HG03432 (cell line): ENCODE measurements around the gene MSRB2.
"Not testable (repeated sequence)": the region's sequence is repeated elsewhere in the genome, so short reads cannot be mapped to it uniquely, and the experiment has no call there.

Experiments used
- ATAC-seq: cut with Tn5 transposase; IDR thresholded peaks from one replicate; pipeline ENCODE4 v1.9.1; 2021; ENCODE audit warnings: mild to moderate bottlenecking, moderate library complexity; ENCODE audit not compliant: unreplicated experiment

MSRB2 gene

GRCh38 chr10:23095404-23095965 is at the start of gene MSRB2:
MSRB2 (plus strand) TSS chr10:23095579; CDS start chr10:23095609, 30 bp downstream.
- peak; percentile 90 for ATAC-seq

DNA sequence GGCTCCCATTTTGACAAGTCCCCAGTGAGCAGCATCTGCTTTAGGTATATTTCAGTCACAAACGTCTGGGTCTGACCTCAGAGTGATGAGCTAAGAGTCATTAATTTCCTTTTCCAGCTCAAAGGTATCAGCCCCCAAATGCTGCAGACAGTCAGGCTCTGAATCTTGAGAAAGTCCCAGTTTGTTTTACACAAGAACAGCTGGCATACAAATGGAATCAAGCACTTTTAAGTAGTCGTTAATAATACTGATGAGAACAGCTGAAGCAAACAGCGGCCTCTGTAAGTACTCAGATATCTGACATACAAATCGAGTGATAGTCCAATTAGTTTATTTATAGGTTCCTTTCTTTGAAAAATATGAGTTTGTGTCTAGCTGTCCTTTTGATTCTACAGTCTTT is 49.4 kb upstream of the MSRB2 start:
- ATAC-seq = no peak

DNA sequence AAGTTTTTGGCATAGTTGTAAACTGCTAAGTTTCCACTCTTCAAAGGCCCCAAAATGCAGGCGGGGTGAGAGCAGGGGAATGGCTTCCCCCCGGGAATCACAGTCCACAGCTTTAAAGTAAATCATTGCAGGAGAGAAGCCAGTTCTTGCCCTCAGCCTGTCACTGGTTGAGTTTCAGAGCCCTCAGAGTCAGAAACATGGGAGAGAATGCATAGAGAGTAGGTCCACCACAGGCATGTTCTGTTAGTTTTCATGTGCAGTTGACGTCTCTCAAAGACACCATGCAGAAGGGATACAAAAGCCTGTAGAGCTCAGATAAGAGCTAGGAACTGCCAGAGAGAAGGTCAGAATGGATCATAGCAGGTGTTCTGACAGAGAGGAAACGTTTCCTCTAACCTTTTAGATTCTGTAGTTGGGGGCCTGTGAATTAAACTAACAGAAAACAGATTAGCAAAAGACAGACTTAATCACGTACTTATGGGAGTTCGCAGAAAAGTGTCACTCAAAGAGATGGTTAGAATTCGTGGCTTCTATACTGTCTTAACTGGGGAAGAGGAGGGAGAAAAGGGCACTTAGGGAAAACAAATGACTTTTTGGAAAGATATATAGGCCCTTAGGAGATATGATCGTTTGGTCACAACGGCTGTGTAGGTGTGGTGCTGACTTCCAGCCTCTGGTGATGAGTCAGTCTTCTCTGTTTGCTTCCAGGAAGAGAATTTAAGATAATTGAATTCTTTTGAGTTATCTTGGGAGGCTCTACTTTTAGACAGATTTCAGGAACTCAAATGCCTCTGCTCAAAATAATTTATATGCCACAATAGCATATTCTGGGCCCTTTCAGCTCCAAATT is 48.0 kb upstream of the MSRB2 start:
- no peak for ATAC-seq

DNA sequence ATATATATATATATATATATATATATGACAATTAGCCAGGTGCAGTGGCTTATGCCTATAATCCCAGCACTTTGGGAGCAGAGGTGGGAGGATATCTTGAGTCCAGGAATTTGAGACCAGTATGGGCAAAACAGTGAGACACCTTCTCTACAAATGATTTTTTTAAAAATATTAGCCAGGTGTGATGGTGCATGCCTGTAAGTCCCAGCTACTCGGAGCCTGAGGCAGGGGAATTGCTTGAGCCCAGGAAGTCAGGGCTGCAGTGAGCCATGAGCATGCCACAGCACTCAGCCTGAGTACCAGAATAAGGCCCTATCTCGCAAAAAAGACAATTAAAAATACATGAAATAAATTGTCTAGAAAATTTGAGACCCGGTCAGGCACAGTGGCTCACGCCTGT is 47.2 kb upstream of the MSRB2 start:
- ATAC-seq = no peak

- no peak for ATAC-seq
Measured at GRCh38 chr10:23051278-23051677, 44.1 kb upstream of the MSRB2 start.

DNA sequence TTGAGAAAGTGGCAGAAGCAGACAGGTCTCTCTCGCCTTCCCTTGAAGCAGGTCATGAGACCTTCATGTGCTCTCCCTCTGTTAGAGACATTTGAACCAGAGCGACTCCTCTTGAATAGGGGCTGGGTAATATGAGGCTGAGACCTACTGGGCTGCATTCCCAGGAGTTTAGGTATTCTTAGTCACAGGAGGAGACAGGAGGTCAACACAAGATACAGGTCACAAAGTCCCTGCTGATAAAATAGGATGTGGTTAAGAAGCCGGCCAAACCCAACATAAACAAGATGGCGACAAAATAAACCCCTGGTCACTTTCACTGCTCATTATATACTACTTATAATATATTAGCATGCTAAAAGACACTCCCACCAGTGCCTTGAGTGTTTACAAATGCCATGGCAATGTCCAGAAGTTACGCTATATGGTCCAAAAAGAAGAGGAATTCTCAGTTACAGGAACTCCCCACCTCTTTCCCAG is 43.5 kb upstream of the MSRB2 start:
- no peak for ATAC-seq

DNA sequence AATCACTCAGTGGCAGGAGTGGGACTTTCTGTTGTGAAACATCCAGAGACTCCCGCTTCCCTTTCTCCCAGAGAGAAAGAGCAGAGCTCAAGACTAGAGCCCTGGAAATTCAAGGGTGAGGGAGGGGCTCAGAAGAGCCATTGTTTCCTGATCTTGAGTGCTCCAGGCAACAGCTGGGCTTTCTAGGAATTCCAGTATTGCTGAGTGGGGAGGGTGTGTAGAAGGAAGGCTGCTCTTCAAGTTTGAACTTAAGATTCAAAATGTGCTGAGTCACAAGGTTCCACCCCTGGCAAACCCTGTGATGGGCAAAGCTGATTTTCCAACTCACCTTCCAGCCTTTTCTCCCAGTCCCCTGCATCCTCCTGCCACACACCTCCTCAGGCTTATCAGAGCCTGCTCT is 42.3 kb upstream of the MSRB2 start:
- no peak for ATAC-seq

- no peak for ATAC-seq
Measured at GRCh38 chr10:23055424-23056185, 39.8 kb upstream of the MSRB2 start.

GRCh38 chr10:23056186-23056579 is 39.2 kb upstream of the MSRB2 start:
- ATAC-seq = no peak

- ATAC-seq = no peak
Measured at GRCh38 chr10:23058366-23058765, 37.0 kb upstream of the MSRB2 start.

DNA sequence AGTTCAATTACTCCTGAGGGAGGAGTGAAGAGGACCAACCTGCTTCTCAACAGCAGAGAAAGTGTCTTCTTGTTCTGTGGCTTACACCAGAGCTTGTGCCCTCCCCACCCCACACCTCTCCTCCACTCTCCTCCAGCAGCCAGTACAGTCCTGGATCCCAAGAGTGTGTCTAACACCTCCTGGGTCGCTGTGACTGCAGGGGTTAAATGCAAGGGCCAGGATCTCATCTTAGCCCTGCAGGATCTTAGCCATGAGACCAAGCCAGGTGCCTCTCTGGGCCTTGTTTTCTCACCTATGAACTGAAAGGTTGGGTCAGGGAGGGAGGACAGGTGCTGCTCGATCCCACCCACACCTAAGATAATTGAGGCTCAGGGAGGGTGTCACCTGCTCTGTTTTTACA is 34.5 kb upstream of the MSRB2 start:
- no peak for ATAC-seq

DNA sequence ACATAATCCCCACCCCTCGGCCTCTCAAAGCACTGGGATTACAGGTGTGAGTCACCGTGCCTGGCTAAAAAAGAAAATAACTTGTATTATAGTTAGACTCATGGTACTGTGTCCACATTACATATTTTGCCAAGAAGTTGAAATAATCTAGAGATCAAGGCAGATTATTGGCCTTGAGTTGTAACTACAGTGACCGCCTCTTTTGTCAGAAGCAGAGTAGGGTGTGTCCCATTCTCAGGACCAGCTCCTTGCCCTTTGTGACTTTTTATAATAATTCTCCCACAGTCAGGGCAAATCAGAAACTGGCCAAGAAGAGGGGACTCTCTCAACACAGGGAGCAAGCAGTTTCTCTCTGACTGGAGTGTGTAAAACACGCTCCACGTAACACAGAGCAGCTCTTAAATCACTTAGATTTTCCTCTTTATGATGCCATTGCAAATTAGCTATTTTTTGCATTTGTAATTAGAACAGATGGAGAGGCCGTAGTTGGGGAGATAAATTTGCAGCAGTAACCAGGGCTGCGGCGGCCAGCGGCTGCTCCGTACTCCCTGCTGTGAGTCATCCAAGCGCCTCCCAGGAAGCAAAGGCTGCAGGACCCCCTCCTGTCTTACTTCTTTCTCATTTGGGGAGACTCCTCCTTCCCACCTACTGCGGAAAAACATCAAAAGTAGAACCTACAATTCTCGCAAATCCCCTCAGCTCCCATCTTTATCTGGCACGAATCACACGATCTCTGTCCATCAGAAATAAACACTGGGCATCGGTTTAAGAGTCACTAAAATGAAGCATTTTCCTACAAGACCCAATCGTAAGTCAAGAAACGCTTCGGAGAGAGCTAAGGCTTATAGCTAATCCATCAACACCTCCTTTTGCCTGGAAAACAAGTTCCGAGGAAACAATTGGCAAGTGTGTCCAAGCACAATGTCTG is 32.1 kb upstream of the MSRB2 start:
- ATAC-seq = no peak

DNA sequence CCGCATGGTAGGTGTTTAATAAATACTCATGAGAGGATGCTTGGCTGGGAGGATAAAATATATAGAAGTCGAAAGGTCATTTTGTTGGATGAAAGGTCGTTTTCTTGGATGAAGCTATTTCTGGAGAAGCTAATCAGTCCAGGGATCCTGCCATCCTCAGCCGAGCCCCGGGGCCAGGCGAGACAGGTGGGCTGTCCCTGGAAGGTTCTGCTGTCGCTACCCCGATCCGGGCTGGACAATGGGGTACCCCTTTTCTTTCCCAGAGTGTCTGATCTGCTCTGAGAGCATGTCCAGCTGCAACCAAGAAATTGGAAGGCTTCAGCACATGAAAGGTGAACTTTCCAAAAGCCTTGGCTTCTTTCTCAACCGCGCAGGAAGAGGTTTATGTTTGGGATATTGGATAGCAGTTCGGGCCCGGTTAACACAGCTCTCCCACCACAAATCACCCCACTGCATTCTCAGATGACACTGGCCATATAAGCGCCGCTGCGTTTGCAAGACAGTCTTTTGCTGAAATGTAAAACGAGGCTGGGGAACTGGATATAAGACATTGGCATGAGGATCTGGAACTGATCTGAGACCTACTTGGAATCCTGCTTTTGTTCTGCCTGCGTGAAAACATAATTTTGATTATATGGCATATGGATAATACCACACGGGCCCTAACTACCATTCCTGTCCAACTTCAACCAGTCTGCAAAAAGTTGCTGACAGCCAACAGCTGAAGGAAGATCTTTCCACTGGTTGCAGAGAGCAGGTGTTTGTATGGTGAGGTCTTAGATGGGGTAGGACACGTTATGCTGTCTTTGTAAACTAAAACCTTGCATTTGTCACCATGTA is 31.2 kb upstream of the MSRB2 start:
- ATAC-seq = no peak

DNA sequence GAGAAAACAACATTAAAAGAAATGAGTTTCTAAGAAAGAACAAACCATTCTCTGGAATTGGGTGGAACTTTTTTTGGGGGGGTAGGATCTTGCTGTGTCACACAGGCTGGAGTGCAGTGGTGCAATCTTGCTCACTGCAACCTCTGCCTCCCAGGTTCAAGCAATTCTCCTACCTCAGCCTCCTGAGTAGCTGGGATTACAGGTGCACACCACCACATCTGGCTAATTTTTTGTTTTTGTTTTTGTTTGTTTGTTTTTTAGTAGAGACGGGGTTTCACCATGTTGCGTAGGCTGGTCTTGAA is 30.6 kb upstream of the MSRB2 start:
- ATAC-seq = not testable (repeated sequence)

DNA sequence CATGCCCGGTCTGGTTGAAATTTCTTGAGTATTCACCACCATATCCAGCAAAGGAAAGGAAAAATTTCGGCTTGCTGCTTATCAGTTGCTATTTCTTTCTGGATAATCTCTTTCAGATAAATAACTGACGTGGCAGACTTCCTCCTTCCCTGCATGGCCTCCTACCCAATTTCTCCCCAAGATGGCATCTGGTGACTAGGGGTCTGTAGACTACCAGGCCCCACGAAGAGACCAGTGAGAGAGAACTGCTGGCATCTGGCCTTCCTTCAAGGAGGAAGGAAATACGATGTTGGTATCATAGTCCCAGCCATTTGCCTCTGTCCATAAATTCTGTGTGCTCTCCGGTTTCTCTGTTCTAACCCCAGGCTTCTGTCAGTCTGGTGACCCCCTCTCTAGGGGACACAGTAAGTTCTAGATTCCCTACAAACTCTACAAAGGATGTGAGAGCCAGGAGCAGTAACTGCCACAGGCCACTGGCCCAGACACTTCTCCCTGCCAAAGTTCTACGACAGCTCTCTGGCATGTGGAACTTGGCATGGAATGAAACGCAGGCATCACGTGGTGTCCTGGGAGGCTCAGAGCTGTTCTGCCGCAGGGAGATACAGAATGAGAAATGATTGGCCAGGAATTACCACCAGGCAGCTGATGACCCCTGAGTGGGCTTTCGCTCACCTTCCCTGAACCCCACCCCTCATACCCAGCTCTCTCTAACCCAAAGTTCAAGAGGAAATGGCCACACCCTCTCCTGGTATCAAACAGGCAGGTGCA is 30.0 kb upstream of the MSRB2 start:
- no peak for ATAC-seq

GRCh38 chr10:23067337-23067736 is 28.0 kb upstream of the MSRB2 start:
- ATAC-seq = no peak

- ATAC-seq = peak; percentile 57
Measured at GRCh38 chr10:23067939-23068775, 27.2 kb upstream of the MSRB2 start.
